PFSK-1 (cell line): ENCODE results near the gene OR2B3.

Experiments
- SIN3A ChIP-seq: IDR thresholded peaks from 2 replicates; pipeline ENCODE4 v1.6.1; 2012; ENCODE audit warnings: mild to moderate bottlenecking, low read length, moderate library complexity, borderline replicate concordance; ENCODE audit not compliant: insufficient read depth
- TAF1 ChIP-seq: IDR thresholded peaks from 2 replicates; pipeline ENCODE4 v1.6.1; 2012; ENCODE audit warnings: low read length, control low read depth, borderline replicate concordance; ENCODE audit not compliant: insufficient read depth

GRCh38 chr6:29112135-29112534 is 25.0 kb upstream of the OR2B3 start:
- no peak for TF ChIP-seq TAF1
- TF ChIP-seq SIN3A: no peak
